MCF 10A (cell line): ENCODE results near the gene ARPIN. TPM values are rescaled to one million over a fixed set of nuclear protein-coding genes. Genes with fewer than 3 reads are reported as not detected.

Experiments
- BruUV-seq: library from RNA; stranded (reverse); fragments of 400-500 nt; replicated peaks from 2 replicates; lab custom pipeline; 2021; lab: Mats Ljungman, UMichigan
- CTCF ChIA-PET: fragments of 300-600 bp; sonication (Branson Sonifier 250); formaldehyde crosslinking; extraction: SDS; loops from one replicate; lab custom pipeline; 2021; ENCODE audit warnings: antibody characterized with exemption, inconsistent platforms; lab: Yijun Ruan, JAX
- POLR2A ChIA-PET: fragments of 300-600, 350-650 bp; sonication (Branson Sonifier 250); formaldehyde crosslinking; extraction: SDS; loops from one replicate; lab custom pipeline; 2020; ENCODE audit warnings: antibody characterized with exemption, inconsistent platforms; lab: Yijun Ruan, JAX
- DNase-seq: peaks from one replicate; pipeline ENCODE4 v3.0.0-alpha.2; 2018; ENCODE audit not compliant: unreplicated experiment
- H3K27ac Mint-ChIP-seq: one replicate; pipeline ENCODE4 v1.8.0; 2022; ENCODE audit warnings: mild to moderate bottlenecking, low read depth, mixed read lengths; ENCODE audit not compliant: unreplicated experiment
- H3K27me3 Mint-ChIP-seq: one replicate; pipeline ENCODE4 v1.8.0; 2022; ENCODE audit warnings: mixed read lengths; ENCODE audit not compliant: insufficient read depth, unreplicated experiment
- H3K36me3 Mint-ChIP-seq: one replicate; pipeline ENCODE4 v1.8.0; 2022; ENCODE audit warnings: mild to moderate bottlenecking, moderate library complexity, mixed read lengths; ENCODE audit not compliant: insufficient read depth, unreplicated experiment
- H3K4me1 Mint-ChIP-seq: one replicate; pipeline ENCODE4 v1.8.0; 2022; ENCODE audit warnings: mixed read lengths; ENCODE audit not compliant: insufficient read depth, unreplicated experiment
- H3K4me3 Mint-ChIP-seq: one replicate; pipeline ENCODE4 v1.8.0; 2022; ENCODE audit warnings: mild to moderate bottlenecking, moderate library complexity, mixed read lengths; ENCODE audit not compliant: unreplicated experiment
- H3K9me3 Mint-ChIP-seq: one replicate; pipeline ENCODE4 v1.8.0; 2022; ENCODE audit warnings: mixed read lengths; ENCODE audit not compliant: unreplicated experiment
- intact Hi-C: fragments of 100-400 bp; cut with micrococcal nuclease; formaldehyde crosslinking; loops from 2 replicates; pipeline ENCODE4 v1.14.1; 2022
- total RNA-seq: library from RNA; stranded (reverse); gene quantifications from 2 replicates; pipeline ENCODE4 v1.2.3, GENCODE V29; 2022
- TF ChIP-seq, protein P1 (sequence below): fragments of 200-600 bp; IDR thresholded peaks from one replicate; pipeline ENCODE4 v1.8.0; 2022; ENCODE audit warnings: antibody characterized with exemption, mild to moderate bottlenecking; ENCODE audit not compliant: unreplicated experiment

The ARPIN gene
- total RNA-seq, 1 experiment from 2014 or later, result 7.1 TPM

DNA sequence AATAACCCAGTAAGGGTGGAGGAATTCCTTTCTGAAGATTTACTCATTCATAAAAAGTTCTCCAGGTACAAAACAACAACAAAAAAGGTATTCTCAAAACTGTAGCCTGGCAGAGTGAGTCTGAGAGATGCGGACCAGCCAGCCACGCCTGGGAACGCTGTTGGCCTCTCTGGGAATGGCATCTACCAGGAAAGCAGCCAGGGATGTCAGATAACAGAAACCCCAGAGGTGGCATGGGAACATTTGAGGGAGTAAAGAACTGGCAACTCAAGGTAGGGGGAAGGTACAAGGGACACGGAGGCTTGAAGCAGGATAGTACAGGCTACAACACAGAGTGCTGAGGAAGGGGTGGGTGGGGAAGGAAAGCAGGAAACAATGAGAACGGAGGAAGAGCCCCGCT, 11.9 kb downstream of the ARPIN start:
- ChIA-PET CTCF (interaction anchor here (0.5 to 5.9 kb wide), 4 partner anchors 56 to 187 kb away, joined by 3 to 100 read pairs (median 28); no protein-coding TSS in a partner anchor), POLR2A (interaction anchor here (3.3 to 3.8 kb wide), 3 partner anchors 12 to 185 kb away, joined by 14 to 21 read pairs (median 20); partner anchors contain the start of gene ARPIN)
- no peak for DNase-seq
- H3K36me3 Mint-ChIP-seq, result peaks cover 15% of the 10 kb centered on the region
- TF ChIP-seq, protein P1, sequence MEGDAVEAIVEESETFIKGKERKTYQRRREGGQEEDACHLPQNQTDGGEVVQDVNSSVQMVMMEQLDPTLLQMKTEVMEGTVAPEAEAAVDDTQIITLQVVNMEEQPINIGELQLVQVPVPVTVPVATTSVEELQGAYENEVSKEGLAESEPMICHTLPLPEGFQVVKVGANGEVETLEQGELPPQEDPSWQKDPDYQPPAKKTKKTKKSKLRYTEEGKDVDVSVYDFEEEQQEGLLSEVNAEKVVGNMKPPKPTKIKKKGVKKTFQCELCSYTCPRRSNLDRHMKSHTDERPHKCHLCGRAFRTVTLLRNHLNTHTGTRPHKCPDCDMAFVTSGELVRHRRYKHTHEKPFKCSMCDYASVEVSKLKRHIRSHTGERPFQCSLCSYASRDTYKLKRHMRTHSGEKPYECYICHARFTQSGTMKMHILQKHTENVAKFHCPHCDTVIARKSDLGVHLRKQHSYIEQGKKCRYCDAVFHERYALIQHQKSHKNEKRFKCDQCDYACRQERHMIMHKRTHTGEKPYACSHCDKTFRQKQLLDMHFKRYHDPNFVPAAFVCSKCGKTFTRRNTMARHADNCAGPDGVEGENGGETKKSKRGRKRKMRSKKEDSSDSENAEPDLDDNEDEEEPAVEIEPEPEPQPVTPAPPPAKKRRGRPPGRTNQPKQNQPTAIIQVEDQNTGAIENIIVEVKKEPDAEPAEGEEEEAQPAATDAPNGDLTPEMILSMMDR, result no peak
- BruUV-seq, result no TSS peak
- no peaks in the 10 kb centered on the region for H3K4me1 Mint-ChIP-seq
- intact Hi-C loops, result no loop called here
- no peak overlapping the region for H3K4me3 Mint-ChIP-seq
- H3K9me3 Mint-ChIP-seq, result no peaks in the 10 kb centered on the region
- H3K27ac Mint-ChIP-seq, result no peak overlapping the region
- H3K27me3 Mint-ChIP-seq, result no peaks in the 10 kb centered on the region

DNA sequence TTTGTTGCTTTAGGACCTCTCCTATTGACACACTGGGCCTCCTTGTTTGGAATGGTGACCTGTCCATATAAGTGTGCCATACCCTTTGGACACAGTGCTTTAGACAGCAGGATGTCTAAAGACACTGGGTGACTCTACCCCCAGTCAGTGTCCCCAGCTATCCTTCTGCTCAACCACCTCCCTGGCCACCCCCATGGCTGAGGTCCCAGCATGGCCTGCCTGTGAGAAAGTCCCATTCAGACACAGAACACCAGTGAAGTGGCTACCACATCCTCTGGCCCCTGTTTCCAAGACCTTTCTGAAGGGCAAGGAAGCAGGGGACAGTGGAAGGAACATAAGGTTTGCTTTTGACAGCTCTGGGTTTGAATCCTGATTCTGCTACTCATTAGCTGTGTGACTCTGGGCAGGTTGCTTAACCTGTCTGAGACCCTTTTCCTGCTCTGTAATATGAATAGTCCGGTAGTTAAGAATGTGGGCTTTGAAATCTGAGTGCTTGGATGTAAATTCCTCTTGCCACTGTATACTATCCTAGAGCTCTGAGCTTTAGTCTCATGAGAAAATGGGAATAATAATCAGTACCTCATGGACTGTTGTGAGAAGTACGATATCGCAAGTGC, 12.7 kb downstream of the ARPIN start:
- Mint-ChIP-seq H3K4me3 (no peak overlapping the region), H3K9me3 (no peaks in the 10 kb centered on the region), H3K27ac (no peak overlapping the region), H3K36me3 (peaks cover 15% of the 10 kb centered on the region), H3K27me3 (no peaks in the 10 kb centered on the region), H3K4me1 (no peaks in the 10 kb centered on the region)
- intact Hi-C loops, result loop anchor here (5.0 kb wide), 1 partner anchor 332 kb away; the partner anchor contains the start of genes CIB1 and GDPGP1
- CTCF ChIA-PET, result interaction anchor here (0.6 to 5.9 kb wide), 10 partner anchors 17 to 203 kb away, joined by 3 to 100 read pairs (median 20); no protein-coding TSS in a partner anchor
- no TSS peak for BruUV-seq
- DNase-seq, result no peak
- POLR2A ChIA-PET, result interaction anchor here (0.8 to 3.8 kb wide), 6 partner anchors 13 to 186 kb away, joined by 4 to 21 read pairs (median 10); partner anchors contain the start of gene ARPIN
- TF ChIP-seq, protein P1, result no peak

DNA sequence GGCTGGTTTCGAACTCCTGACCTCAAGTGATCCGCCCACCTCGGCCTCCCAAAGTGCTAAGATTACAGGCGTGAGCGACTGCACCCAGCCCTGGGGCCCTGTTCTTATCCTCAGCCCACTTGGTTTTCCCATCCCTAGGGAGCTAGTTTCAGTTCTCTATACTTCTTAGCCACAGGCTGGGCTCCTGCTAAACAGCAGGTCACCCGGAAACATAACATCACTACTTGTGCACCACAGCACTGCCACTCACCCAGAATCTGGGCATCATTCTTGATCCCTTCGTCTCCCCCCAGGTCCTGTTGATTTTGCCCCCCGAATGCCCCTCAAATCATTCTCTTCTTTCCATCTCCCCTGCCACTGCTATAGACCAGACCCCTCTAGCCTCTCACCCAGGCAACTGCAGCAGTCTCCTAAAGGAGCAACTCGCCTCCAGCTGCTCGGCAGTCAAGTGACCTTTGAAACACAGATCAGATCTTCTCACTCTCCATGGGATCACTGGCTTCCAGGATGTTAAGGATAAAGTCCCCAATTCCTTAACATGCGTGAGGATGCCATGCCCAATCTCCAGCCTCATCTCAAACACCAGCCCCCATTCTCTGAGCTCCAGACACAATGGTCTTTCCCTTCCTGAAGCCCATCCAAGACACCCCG, 13.3 kb downstream of the ARPIN start:
- BruUV-seq, result no TSS peak
- no peak for DNase-seq
- Mint-ChIP-seq H3K4me3 (no peak overlapping the region), H3K9me3 (no peaks in the 10 kb centered on the region), H3K36me3 (peaks cover 15% of the 10 kb centered on the region), H3K27ac (no peak overlapping the region), H3K27me3 (no peaks in the 10 kb centered on the region), H3K4me1 (no peaks in the 10 kb centered on the region)
- intact Hi-C loops, result loop anchor here (5.0 kb wide), 1 partner anchor 333 kb away; the partner anchor contains the start of genes CIB1 and GDPGP1
- ChIA-PET CTCF (interaction anchor here (0.6 to 5.9 kb wide), 22 partner anchors 8 to 339 kb away, joined by 3 to 100 read pairs (median 5); no protein-coding TSS in a partner anchor), POLR2A (interaction anchor here (0.8 to 3.8 kb wide), 7 partner anchors 13 to 187 kb away, joined by 4 to 21 read pairs (median 7); partner anchors contain the start of gene ARPIN)
- TF ChIP-seq, protein P1, result no peak
